NCI-H2107 treated with DMSO at 0.1 percent for 48 hours (cell line): Measurements from ENCODE around the gene RGS18.
"Not testable (repeated sequence)": the region's sequence is repeated elsewhere in the genome, so short reads cannot be mapped to it uniquely, and the experiment has no call there.

ENCODE experiments used
- DNase-seq: peaks from one replicate; lab custom pipeline; 2025; ENCODE audit not compliant: unreplicated experiment; lab: John Stamatoyannopoulos, UW

Gene RGS18

GRCh38 chr1:192158181-192158580, at the start of gene RGS18:
RGS18 (plus strand) TSS chr1:192158462; CDS start chr1:192158638, 176 bp downstream.
- DNase-seq, result no peak

GRCh38 chr1:192109576-192109975, 48.7 kb upstream of the RGS18 start:
- no peak for DNase-seq

GRCh38 chr1:192115000-192115399, 43.3 kb upstream of the RGS18 start:
- no peak for DNase-seq

- DNase-seq, result no peak
These were observed 39.3 kb upstream of the RGS18 start for GRCh38 chr1:192118881-192119405.

- DNase-seq, result no peak
These were observed 38.6 kb upstream of the RGS18 start for GRCh38 chr1:192119701-192120100.

- DNase-seq, result no peak
These were observed 35.6 kb upstream of the RGS18 start for GRCh38 chr1:192122668-192123067.

DNA sequence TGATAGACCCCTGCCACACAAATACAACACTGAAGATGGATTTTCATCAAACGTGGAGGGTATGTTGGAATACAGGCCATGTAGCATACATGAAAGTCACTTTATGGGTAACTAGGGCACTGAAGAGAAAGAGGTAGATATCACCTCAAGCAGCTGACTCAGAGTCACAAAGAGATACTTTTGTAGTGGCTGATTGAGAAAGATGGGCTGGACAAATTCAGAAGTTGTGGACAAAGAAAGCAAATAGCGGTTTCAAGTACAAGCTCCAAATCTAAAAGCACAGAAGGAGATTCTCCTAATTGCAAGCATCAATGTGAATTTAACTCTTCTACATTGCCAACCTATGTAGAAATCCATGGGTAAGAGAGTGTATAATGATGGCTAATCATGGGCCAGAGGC, 35.0 kb upstream of the RGS18 start:
- no peak for DNase-seq

GRCh38 chr1:192126030-192126619, 32.1 kb upstream of the RGS18 start:
- DNase-seq, result no peak

- DNase-seq, result no peak
These were observed 28.1 kb upstream of the RGS18 start for GRCh38 chr1:192130175-192130574.

DNA sequence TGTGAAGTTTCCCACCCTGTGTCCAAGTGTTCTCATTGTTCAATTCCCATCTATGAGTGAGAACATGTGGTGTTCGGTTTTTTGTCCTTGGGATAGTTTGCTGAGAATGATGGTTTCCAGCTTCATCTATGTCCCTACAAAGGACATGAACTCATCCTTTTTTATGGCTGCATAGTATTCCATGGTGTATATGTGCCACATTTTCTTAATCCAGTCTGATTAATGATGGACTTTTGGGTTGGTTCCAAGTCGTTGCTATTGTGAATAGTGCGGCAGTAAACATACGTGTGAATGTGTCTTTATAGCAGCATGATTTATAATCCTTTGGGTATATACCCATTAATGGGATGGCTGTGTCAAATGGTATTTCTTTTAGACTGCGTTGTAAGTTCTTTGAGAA, 27.4 kb upstream of the RGS18 start:
- DNase-seq, result not testable (repeated sequence)

- DNase-seq, result no peak
These were observed 26.3 kb upstream of the RGS18 start for GRCh38 chr1:192131914-192132313.

DNA sequence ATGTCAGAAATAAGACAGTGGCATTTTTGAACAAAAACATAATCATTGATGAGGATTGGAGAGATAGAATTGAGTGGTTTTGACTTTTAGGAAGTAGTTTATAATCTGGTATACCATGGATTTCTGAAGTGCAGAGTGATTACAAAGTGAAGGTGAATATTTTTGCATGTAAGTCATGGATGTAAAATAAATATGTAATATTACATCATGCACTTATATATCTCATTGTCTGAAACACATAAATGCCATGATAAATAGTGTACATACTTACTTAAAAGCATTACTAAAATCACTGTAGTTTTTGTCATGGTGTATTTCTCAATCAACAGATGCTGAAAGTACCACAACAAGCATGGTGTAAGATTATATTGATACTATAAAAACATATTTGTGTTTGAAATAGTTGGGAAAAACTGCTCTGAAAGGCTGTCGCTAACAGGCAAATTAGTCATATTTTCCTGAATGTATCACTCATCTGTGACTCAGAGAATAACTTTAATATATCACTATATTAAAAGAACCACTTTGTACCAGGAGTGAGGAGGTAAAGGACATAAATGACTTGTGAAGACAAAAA, 24.8 kb upstream of the RGS18 start:
- DNase-seq, result no peak

- DNase-seq, result no peak
These were observed 17.9 kb upstream of the RGS18 start for GRCh38 chr1:192140382-192140781.

DNA sequence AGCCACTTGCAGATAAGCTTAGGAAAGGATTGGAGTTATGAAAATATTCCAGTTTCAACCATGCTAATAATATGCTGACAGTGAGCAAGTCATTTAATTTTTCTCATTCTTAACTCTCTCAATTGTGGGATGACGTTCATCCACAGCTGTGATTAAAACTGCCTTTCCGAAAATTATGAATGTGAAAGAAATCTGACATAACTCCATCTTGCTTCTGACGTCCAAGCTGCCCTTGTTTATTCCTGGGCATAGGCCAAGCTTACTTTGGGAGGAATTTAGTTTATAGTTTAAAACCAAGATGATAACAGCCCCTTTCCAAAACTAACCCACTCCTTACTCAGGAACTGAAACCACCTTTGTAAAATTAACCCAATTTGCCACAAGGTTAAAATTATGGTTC, 11.0 kb upstream of the RGS18 start:
- DNase-seq, result no peak

DNA sequence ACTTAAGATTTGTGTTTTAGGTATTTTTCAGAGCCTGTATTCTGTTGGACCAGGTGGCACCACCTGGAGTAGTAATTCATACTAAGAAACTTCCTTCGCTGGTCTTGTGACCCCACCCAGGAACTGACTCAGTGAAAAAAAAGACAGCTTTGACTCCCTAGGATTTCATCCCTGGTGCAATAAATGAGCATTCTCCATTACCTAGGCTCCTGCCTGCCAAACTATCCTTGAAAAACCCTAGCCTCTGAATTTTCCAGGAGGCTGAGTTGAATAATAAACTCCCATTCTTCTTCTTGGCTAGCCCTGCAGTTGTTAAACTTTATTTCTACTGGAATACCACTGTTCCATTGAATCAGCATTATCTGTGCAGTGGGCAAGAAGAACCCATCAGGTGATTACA, 10.6 kb upstream of the RGS18 start:
- no peak for DNase-seq

GRCh38 chr1:192151176-192151575, 7.1 kb upstream of the RGS18 start:
- no peak for DNase-seq

DNA sequence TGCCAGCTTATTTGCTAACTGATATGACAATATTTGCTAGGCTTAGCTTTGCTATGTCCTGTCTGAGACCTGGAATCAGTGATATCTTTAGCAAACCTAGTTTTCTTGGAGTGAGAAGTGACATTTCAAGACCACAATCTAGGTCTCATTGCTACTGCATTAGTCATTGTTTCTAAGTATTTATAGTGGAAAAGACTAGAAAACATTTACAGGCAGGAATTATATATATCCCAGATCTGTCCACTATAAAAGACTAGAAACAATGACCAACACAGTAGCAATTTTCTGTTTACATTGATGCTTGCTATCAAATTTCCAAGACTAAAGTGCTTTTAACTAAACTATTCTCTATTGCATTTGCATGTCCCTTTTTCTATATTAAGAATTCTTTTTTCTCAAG, 5.0 kb upstream of the RGS18 start:
- no peak for DNase-seq

DNA sequence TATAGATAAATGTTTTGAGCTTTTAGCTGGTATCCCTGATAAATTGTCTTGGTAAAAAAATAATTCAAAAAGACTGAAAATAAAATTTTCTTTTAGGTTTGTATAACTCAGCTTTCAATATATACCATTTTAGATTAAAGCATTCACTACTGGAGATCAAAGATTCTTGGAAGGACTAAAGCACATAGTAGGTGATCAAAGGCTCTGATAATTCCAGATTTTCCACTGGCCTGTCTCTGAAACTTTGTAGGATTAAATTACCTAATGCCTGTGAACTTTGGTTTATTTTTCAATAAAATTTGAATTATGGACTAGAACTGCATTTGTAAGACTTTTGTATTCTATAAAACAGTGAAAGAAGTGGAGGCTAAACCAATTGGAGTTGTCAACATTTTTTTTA, 1.2 kb upstream of the RGS18 start:
- DNase-seq, result no peak

DNA sequence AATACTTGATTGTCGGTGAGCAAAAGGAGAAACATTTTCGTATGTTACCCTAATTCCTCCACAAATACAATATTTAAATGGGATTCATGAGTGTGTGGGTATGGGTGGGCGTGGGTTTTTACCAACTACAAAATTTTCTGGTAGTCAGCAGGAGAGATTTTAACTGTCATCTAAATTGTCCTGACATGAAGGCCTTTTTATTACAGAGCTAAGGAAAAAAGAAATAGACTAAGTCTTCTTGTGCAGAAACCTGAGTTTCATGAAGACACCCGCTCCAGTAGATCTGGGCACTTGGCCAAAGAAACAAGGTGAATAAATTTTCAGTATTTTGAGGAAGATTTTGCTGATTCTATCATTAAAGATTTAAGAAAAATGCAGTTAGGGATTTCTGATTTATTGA, 752 bp downstream of the RGS18 start:
- no peak for DNase-seq

DNA sequence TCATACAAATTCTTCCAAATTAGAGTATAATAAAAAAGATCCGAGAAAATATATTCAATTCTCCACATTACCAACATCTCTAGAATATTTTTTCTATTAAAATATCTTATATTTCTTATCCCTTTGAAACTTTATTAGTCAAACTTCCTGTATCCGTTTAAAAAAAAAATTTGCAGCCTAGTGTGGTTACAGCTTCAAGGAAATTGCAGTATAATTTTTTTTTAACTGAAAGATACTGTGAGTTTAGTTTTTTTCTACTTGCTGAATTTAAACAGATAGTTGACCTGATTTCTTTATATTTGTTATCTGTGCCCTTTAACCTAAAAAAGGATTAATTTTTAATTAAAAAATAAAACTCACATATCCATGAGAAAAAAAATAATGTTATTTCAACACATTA, 1.5 kb downstream of the RGS18 start:
- DNase-seq, result no peak

- DNase-seq, result no peak
These were observed 1.9 kb downstream of the RGS18 start for GRCh38 chr1:192160196-192160595.

DNA sequence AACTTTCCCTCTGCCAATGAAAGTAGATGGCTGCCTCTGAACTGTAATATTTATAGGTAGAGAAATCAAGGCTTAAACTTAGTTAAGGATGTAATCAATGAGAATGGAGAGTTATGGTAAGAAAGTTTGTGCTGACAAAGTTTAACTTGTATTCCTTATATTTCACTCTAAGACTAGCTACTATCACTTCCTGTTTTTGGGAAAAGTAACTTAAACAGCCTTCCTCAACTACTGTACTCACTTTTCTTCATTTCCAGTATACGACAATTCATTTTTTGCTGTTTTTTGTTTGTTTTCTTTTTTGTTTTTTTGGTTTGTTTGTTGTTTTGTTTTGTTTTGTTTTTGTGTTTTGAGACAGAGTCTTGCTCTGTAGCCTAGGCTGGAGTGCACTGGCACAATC, 3.7 kb downstream of the RGS18 start:
- no peak for DNase-seq

DNA sequence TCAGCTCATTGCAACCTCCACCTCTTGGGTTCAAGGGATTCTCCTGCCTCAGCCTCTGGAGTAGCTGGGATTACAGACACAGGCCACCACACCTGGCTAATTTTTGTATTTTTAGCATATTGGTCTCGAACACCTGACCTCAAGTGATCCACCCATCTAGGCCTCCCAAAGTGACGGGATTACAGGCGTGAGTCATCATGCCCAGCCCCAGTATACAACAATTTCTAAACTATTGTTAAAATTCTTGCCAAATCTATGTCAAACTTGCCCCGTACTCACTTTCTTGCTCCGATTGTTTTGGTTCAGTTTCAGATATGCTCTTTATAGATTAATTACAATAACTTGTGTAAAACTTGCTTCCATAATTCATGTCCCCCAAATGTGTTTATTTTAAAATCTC, 4.1 kb downstream of the RGS18 start:
- DNase-seq, result no peak
